ENCODE measurements around the gene PWP1.

GRCh38 chr12:107653519-107653918 is 32.1 kb upstream of the PWP1 start:
- TF ChIP-seq POLR2AphosphoS5 (IDR thresholded peaks at IDR 0.05; ENCODE audit: low read depth) (no peak), CTCF (conservative IDR thresholded peaks at IDR 0.05; ENCODE audit: low read depth in 2 of 2) (no peak), EZH2 (IDR thresholded peaks at IDR 0.05; ENCODE audit: low read depth, unreplicated experiment) (no peak)

Measured in GM23338 (cell line).